HG03159 (cell line): ENCODE data around the gene DPP4.
"Not testable (repeated sequence)": the region's sequence is repeated elsewhere in the genome, so short reads cannot be mapped to it uniquely, and the experiment has no call there.

Experiments used
- ATAC-seq: cut with Tn5 transposase; IDR thresholded peaks from one replicate; pipeline ENCODE4 v1.9.1; 2021; ENCODE audit warnings: mild to moderate bottlenecking, moderate library complexity; ENCODE audit not compliant: unreplicated experiment

The DPP4 gene

DNA sequence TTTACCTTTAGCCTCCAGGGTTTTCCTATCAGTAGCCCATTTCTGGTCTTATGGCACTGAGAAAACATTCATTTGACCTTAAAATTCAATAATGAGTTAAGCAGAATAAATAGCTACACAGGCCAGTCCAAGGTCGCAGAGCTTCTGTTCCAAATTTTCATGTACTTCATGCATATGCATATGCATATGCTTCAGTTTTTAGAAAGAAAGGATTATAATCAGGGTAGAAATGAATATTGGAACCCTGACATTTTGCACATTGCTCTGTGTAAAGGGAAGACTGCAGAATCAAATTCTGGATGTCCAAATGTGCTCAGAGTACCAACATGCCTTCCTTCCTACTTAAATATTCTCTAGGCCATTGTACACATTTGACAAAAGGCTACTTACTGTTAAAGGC, 104.9 kb downstream of the DPP4 start:
- no peak for ATAC-seq

GRCh38 chr2:161965994-161966393, 108.0 kb downstream of the DPP4 start:
- no peak for ATAC-seq

- ATAC-seq = no peak
Measured at GRCh38 chr2:161964160-161964559, 109.9 kb downstream of the DPP4 start.

DNA sequence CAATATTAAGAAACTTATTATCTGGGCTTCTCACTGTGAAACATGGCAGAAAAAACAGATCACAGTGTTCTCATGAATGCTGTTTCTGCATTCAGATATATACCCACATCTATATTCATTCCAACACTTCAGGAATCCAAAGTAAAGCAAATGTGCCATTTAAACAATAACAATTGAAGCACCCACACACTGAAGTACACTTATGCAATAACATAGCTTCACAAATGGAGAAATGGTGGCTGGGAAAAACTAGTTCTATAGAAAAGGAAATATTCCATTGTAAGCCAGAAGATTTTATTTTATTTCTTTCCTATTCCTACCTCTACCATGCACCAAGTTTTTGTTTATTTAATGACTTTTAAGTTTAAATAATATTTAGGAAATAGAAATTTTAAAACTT, 111.9 kb downstream of the DPP4 start:
- ATAC-seq = no peak

DNA sequence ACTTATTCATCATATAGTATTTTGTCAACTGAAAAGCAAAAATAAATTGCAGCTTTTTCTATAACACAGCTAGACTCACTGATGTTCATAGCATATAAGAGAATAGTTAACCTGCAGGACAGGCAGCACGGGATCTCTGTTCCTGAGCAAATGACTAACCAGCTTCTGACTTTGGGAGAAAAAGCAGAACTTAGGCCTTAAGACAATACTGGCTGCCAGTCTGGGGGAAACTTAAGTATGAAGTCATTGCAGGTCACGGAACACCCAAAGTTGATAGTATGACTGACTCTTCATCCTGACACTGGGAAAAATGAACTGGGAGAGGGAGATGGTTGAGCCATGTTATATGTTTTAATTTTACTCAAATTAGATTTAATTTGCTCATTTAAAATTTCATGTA, 113.0 kb downstream of the DPP4 start:
- ATAC-seq = no peak

- ATAC-seq = no peak
Measured at GRCh38 chr2:161956738-161957137, 117.3 kb downstream of the DPP4 start.

DNA sequence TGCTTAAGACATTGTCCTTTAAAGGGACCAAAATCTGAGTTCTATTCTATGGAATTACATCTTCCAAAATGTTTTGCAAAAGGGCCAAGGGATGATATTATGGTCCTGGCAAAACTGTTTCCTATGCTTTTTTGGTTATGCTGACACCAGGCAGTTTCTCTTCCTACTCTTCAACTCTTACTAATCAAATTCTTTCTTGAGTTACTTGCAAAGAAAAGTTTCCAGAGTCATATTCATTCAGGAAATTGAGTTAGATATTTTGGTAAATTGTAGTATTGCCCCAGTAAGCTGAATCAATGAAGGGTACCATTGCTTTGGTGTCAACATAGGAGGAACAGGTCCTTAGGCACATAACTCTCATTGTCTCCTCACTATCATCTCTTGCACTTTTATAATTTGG, 118.8 kb downstream of the DPP4 start:
- ATAC-seq = no peak

DNA sequence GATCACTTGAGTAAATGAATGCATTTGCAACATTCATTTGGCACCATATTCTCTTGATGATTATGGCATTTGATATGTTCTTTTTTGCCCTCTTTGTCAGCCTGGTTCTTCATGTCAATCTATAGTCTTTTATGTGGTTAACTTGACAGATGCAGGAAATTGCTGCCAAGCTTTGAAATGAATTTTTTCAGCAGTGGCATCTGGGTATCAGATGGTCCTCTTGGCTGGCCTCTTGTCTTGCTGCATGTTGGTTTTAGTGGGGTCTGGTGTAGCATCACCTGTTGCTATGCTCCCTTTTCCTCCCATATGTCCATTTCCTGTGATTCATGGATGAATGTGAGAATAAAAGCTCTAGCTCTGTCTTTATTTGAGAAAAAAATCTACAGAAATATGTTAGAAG, 119.9 kb downstream of the DPP4 start:
- ATAC-seq = no peak

- ATAC-seq = not testable (repeated sequence)
Measured at GRCh38 chr2:161953367-161953766, 120.6 kb downstream of the DPP4 start.

- no peak for ATAC-seq
Measured at GRCh38 chr2:161952783-161953191, 121.2 kb downstream of the DPP4 start.

GRCh38 chr2:161947836-161948235, 126.2 kb downstream of the DPP4 start:
- ATAC-seq = no peak

DNA sequence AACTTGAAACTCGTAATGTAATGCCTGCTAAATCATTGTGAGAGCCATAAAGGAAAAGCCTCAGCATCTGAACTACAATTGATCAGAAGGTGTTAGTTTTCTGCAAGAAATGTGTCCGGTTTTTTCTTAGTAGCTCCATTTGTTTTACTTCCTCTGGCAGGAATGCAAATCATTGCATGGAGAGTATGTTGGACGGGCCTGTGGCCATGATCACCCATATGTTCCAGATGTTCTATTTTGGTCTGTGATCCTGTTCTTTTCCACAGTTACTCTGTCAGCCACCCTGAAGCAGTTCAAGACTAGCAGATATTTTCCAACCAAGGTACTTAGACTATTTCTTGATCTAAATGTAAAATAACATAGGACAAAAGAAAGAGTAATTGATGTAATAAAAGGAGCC, 126.6 kb downstream of the DPP4 start:
- no peak for ATAC-seq

GRCh38 chr2:161946489-161947107, 127.4 kb downstream of the DPP4 start:
- no peak for ATAC-seq

GRCh38 chr2:161943011-161943410, 131.0 kb downstream of the DPP4 start:
- no peak for ATAC-seq
